Bone marrow (tissue), 2 donors: ENCODE data around the gene DCC.

ENCODE experiments used
- DNase-seq, 2 donors: peaks; one replicate each; lab custom pipeline; 2025; lab: John Stamatoyannopoulos, UW

Gene DCC

GRCh38 chr18:53193870-53194269, 853.9 kb downstream of the DCC start:
- no peak for DNase-seq

- no peak for DNase-seq
Observed at GRCh38 chr18:53219853-53220252, 879.9 kb downstream of the DCC start.

GRCh38 chr18:53224128-53224778, 884.3 kb downstream of the DCC start:
- no peak for DNase-seq

GRCh38 chr18:53225567-53226325, 885.7 kb downstream of the DCC start:
- DNase-seq: no peak

GRCh38 chr18:53234610-53235009, 894.6 kb downstream of the DCC start:
- no peak for DNase-seq

GRCh38 chr18:53241161-53241560, 901.2 kb downstream of the DCC start:
- DNase-seq: no peak

GRCh38 chr18:53253789-53254188, 913.8 kb downstream of the DCC start:
- DNase-seq: no peak

GRCh38 chr18:53254265-53254664, 914.3 kb downstream of the DCC start:
- DNase-seq: no peak

GRCh38 chr18:53261241-53261640, 921.2 kb downstream of the DCC start:
- no peak for DNase-seq

GRCh38 chr18:53266850-53267249, 926.9 kb downstream of the DCC start:
- no peak for DNase-seq

GRCh38 chr18:53268455-53268854, 928.5 kb downstream of the DCC start:
- no peak for DNase-seq

GRCh38 chr18:53281406-53281805, 941.4 kb downstream of the DCC start:
- no peak for DNase-seq

- DNase-seq: no peak
Observed at GRCh38 chr18:53283708-53284107, 943.7 kb downstream of the DCC start.

GRCh38 chr18:53305461-53305860, 965.5 kb downstream of the DCC start:
- DNase-seq: no peak

GRCh38 chr18:53319628-53320027, 979.6 kb downstream of the DCC start:
- no peak for DNase-seq

- DNase-seq: no peak
Observed at GRCh38 chr18:53322163-53322562, 982.2 kb downstream of the DCC start.

- no peak for DNase-seq
Observed at GRCh38 chr18:53324353-53324752, 984.4 kb downstream of the DCC start.

GRCh38 chr18:53360501-53361443, 1020.8 kb downstream of the DCC start:
- DNase-seq: no peak

- no peak for DNase-seq
Observed at GRCh38 chr18:53375621-53376020, 1035.6 kb downstream of the DCC start.

GRCh38 chr18:53380063-53380639, 1040.2 kb downstream of the DCC start:
- no peak for DNase-seq

GRCh38 chr18:53382870-53383269, 1042.9 kb downstream of the DCC start:
- no peak for DNase-seq

- no peak for DNase-seq
Observed at GRCh38 chr18:53385889-53386288, 1045.9 kb downstream of the DCC start.
